ENCODE data around the gene LGR5. TPM values are rescaled to one million over a fixed set of nuclear protein-coding genes. Genes with fewer than 3 reads are reported as not detected.

Gene LGR5
- total and polyA plus RNA-seq, 2 of the 8 experiments (the other 6 are each of a cell fraction or from before 2014, with no cell fraction given), result 0.08 to 0.19 TPM

- Histone ChIP-seq H3K4me3 (ENCODE audit: extremely low read depth in 1 of 4, insufficient read depth in 2 of 4, low read depth in 3 of 4, low read length in 4 of 4) (no peak overlapping the region), H4K8ac (ENCODE audit: extremely low read depth, insufficient read depth, low read length) (no peak overlapping the region), H3K14ac (ENCODE audit: insufficient read length) (no peak overlapping the region), H3K36me3 (ENCODE audit: control insufficient read depth in 2 of 4, insufficient read depth in 4 of 4, low read length in 3 of 4) (no peaks in the 10 kb centered on the region), H3K23me2 (ENCODE audit: low read depth, low read length) (no peaks in the 10 kb centered on the region), H4K91ac (replicated peaks; ENCODE audit: insufficient read length, low read length) (no peak overlapping the region), H4K20me1 (replicated peaks in 1 of 2; ENCODE audit: control insufficient read depth in 1 of 2, insufficient read depth in 2 of 2, low read length in 2 of 2) (no peaks in the 10 kb centered on the region), H3K9ac (replicated peaks in 1 of 4; ENCODE audit: extremely low read depth in 1 of 4, low read depth in 3 of 4, low read length in 3 of 4) (no peak overlapping the region), H3K4ac (replicated peaks; ENCODE audit: insufficient read length, low read depth, low read length) (no peak overlapping the region), H2BK5ac (ENCODE audit: low read depth, low read length) (no peak overlapping the region), H2BK120ac (replicated peaks; ENCODE audit: low read depth, low read length) (no peak overlapping the region), H2BK12ac (ENCODE audit: low read depth, low read length) (no peak overlapping the region), H3K4me1 (replicated peaks in 1 of 4; ENCODE audit: control insufficient read depth in 3 of 4, insufficient read depth in 4 of 4, low read length in 3 of 4) (no peaks in the 10 kb centered on the region), H3K27ac (ENCODE audit: low read depth, low read length) (no peak overlapping the region), H2AK5ac (ENCODE audit: low read depth, low read length) (no peak overlapping the region), H2BK15ac (ENCODE audit: low read length) (no peak overlapping the region), H4K5ac (ENCODE audit: insufficient read length, low read depth, low read length) (no peak overlapping the region), H3K4me2 (ENCODE audit: insufficient read depth in 1 of 2, low read depth in 2 of 2, low read length in 2 of 2) (no peak overlapping the region), H3K9me3 (ENCODE audit: insufficient read depth in 2 of 2, low read depth in 1 of 2, low read length in 1 of 2) (no peaks in the 10 kb centered on the region; a peak in 1 of 4 replicates), H2BK20ac (ENCODE audit: low read length) (no peak overlapping the region), H3K56ac (replicated peaks; ENCODE audit: insufficient read length, low read depth, low read length) (no peak overlapping the region), H3K18ac (ENCODE audit: extremely low read depth, low read length) (no peak overlapping the region), H3K79me2 (ENCODE audit: control insufficient read depth in 1 of 2, insufficient read depth in 2 of 2, low read length in 2 of 2) (no peaks in the 10 kb centered on the region), H3K79me1 (ENCODE audit: low read depth, low read length) (no peaks in the 10 kb centered on the region), H3K27me3 (replicated peaks in 1 of 4; ENCODE audit: control insufficient read depth in 3 of 4, extremely low read depth in 1 of 4, insufficient read depth in 3 of 4, low read length in 3 of 4) (no peaks in the 10 kb centered on the region; a peak in 1 of 7 replicates), H2AFZ (ENCODE audit: low read length) (no peak overlapping the region), H3K23ac (ENCODE audit: insufficient read length) (no peak overlapping the region)
- no peak for TF ChIP-seq RAD21 (IDR thresholded peaks at IDR 0.05 in 1 of 2, conservative IDR thresholded peaks at IDR 0.05 in 1 of 2; ENCODE audit: low read depth in 2 of 2, low read length in 2 of 2)
- no peak for TF ChIP-seq ATF3 (IDR thresholded peaks at IDR 0.05; ENCODE audit: insufficient read depth, low read depth, low read length)
- TF ChIP-seq KDM4A (IDR thresholded peaks at IDR 0.05; ENCODE audit: low read depth, low read length, severe bottlenecking), result no peak
- no peak for TF ChIP-seq SIN3A (conservative IDR thresholded peaks at IDR 0.05 in 1 of 2, IDR thresholded peaks at IDR 0.05 in 1 of 2; ENCODE audit: low read depth in 1 of 2, low read length in 2 of 2)
- DNase-seq (ENCODE audit: low read depth in 1 of 2, low spot score in 2 of 2) (no peak), FAIRE-seq (no peak)
- ChIA-PET CTCF (ENCODE audit: partially characterized antibody) (interaction anchor here (0.6 to 6.5 kb wide), 3 partner anchors 10 to 315 kb away, joined by 3 to 28 read pairs (median 10); no protein-coding TSS in a partner anchor), POLR2A (ENCODE audit: partially characterized antibody) (no interaction called here)
- WGBS, 2 experiments (ENCODE audit: extremely low coverage in 1 of 2, insufficient coverage in 1 of 2, insufficient read length in 1 of 2, insufficient replicate concordance in 2 of 2, low coverage in 1 of 2, low lambda C conversion rate in 2 of 2, missing lambda C conversion rate in 1 of 2), result 88% methylated on average over 1 of the region's 1 CpG; no CpG with 5 or more reads in 1 of the 2 experiments
Measured at GRCh38 chr12:71430756-71431155, 8.8 kb upstream of the LGR5 start.
